Chondrocyte (in vitro differentiated cells): ENCODE measurements around the gene LSM3. TPM values are rescaled to one million over a fixed set of nuclear protein-coding genes. Genes with fewer than 3 reads are reported as not detected.

ENCODE experiments used
- DNase-seq: peaks from one replicate; pipeline ENCODE4 v3.0.0; 2021; ENCODE audit warnings: mixed read lengths, low spot score
- H3K27ac Mint-ChIP-seq: one replicate; pipeline ENCODE4 v1.8.0; 2021; ENCODE audit warnings: mild to moderate bottlenecking, moderate library complexity, mixed read lengths; ENCODE audit not compliant: unreplicated experiment
- H3K27me3 Mint-ChIP-seq: 2 replicates; pipeline ENCODE4 v1.8.0; 2021; ENCODE audit warnings: low read depth, mixed read lengths
- H3K36me3 Mint-ChIP-seq: 2 replicates; pipeline ENCODE4 v1.8.0; 2021; ENCODE audit warnings: low read depth, mixed read lengths
- H3K4me1 Mint-ChIP-seq: 2 replicates; pipeline ENCODE4 v1.8.0; 2021; ENCODE audit warnings: low read depth, mild to moderate bottlenecking, mixed read lengths
- H3K4me3 Mint-ChIP-seq: one replicate; pipeline ENCODE4 v1.8.0; 2021; ENCODE audit warnings: mild to moderate bottlenecking, moderate library complexity, mixed read lengths; ENCODE audit not compliant: unreplicated experiment
- H3K9me3 Mint-ChIP-seq: 2 replicates; pipeline ENCODE4 v1.8.0; 2021; ENCODE audit warnings: low read depth, mixed read lengths
- CTCF ChIP-seq: fragments of 200-600 bp; sonication (generic); IDR thresholded peaks from 2 replicates; pipeline ENCODE4 v1.5.0; 2021; ENCODE audit warnings: antibody characterized with exemption, mild to moderate bottlenecking, moderate library complexity
- total RNA-seq: library from RNA; stranded (reverse); gene quantifications from 3 replicates; pipeline ENCODE4 v1.2.1, GENCODE V29; 2021

LSM3 gene
- total RNA-seq, 1 donor from 2014 or later = 8.1 TPM

GRCh38 chr3:14146381-14147065 lies 32.1 kb upstream of the LSM3 start:
- Mint-ChIP-seq H3K27ac (peak overlapping the region; percentile 99), H3K9me3 (no peaks in the 10 kb centered on the region), H3K4me1 (peaks cover 55% of the 10 kb centered on the region), H3K4me3 (no peak overlapping the region), H3K27me3 (no peaks in the 10 kb centered on the region), H3K36me3 (peaks cover 19% of the 10 kb centered on the region)
- TF ChIP-seq CTCF = no peak
- DNase-seq = no peak

GRCh38 chr3:14147066-14147435 lies 31.6 kb upstream of the LSM3 start:
- Mint-ChIP-seq H3K4me3 (no peak overlapping the region), H3K9me3 (no peaks in the 10 kb centered on the region), H3K36me3 (peaks cover 14% of the 10 kb centered on the region), H3K27ac (peak overlapping the region; percentile 80), H3K4me1 (peaks cover 50% of the 10 kb centered on the region), H3K27me3 (no peaks in the 10 kb centered on the region)
- DNase-seq = no peak
- no peak for TF ChIP-seq CTCF

- H3K9me3 Mint-ChIP-seq = no peaks in the 10 kb centered on the region
- no peak for DNase-seq
- peaks cover 44% of the 10 kb centered on the region for H3K4me1 Mint-ChIP-seq
Observed at GRCh38 chr3:14147617-14148016, 31.0 kb upstream of the LSM3 start.

GRCh38 chr3:14148041-14148985 lies 30.3 kb upstream of the LSM3 start:
- no peak for DNase-seq
- Mint-ChIP-seq H3K27ac (peak overlapping the region; percentile 36), H3K36me3 (peaks cover 19% of the 10 kb centered on the region), H3K27me3 (no peaks in the 10 kb centered on the region), H3K4me3 (no peak overlapping the region), H3K4me1 (peaks cover 37% of the 10 kb centered on the region), H3K9me3 (no peaks in the 10 kb centered on the region)
- peak; percentile 31 for TF ChIP-seq CTCF

More at GRCh38 chr3:14147617-14148016, 31.0 kb upstream of the LSM3 start:
- H3K36me3 Mint-ChIP-seq = peaks cover 18% of the 10 kb centered on the region
- H3K27me3 Mint-ChIP-seq = no peaks in the 10 kb centered on the region
- H3K4me3 Mint-ChIP-seq = no peak overlapping the region
- peak overlapping the region; percentile 36 for H3K27ac Mint-ChIP-seq
- no peak for TF ChIP-seq CTCF

- Mint-ChIP-seq H3K4me3 (no peak overlapping the region), H3K4me1 (peaks cover 20% of the 10 kb centered on the region), H3K27me3 (no peaks in the 10 kb centered on the region), H3K27ac (no peak overlapping the region), H3K36me3 (peaks cover 27% of the 10 kb centered on the region), H3K9me3 (no peaks in the 10 kb centered on the region)
- no peak for DNase-seq
- TF ChIP-seq CTCF = no peak
Observed at GRCh38 chr3:14150078-14150477, 28.5 kb upstream of the LSM3 start.
